Measurements from ENCODE around the gene KCTD3.

KCTD3 gene

DNA sequence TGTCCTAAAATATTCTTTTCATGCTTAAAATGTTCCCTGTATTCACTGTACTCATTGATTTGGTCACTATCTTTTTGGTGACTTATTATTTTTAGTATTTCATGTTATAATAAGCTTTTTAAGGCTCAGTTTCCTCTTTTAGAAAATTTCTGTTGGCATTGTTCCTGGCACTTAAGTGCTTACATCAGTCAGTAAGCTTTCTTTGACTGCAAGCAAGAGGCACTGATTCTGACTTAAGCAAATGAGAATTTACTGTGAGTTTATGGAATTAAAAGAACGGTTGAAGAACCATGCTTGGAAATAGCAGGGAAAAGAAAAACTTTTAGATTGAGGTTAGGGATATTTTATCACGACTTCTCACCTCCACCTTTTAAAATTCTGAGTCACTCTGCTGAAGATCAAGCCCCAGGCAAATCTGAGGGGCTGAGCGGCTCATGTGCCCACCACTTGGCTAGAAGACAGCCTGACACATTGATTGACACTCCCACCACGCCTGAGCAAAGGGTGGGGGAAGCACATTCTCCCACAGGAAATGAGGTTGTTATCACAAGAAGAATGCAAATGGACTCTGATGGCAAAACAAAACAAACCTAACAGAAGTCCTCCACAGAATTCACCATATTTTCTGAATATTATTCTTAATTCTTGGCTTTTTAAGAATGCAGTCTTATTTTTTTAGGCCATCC, 102.8 kb downstream of the KCTD3 start:
- Histone ChIP-seq H3K9me3 (ENCODE audit: control insufficient read depth, insufficient read depth, low read length) (no peaks in the 10 kb centered on the region), H3K9ac (ENCODE audit: low read depth, low read length) (no peak overlapping the region), H3K36me3 (ENCODE audit: insufficient read depth, low read length) (no peaks in the 10 kb centered on the region), H3K4me1 (ENCODE audit: insufficient read depth, low read length) (peaks cover 23% of the 10 kb centered on the region)
